Colonic mucosa (tissue), 4 donors: ENCODE data around the gene MAP2K5. TPM values are rescaled to one million over a fixed set of nuclear protein-coding genes. Genes with fewer than 3 reads are reported as not detected.

Experiments used
- DNase-seq: peaks from one replicate; pipeline ENCODE4 v3.0.0-alpha.2; 2020
- H3K27ac ChIP-seq: fragments of 200-600 bp; one replicate; pipeline ENCODE4 v1.8.0; 2021
- H3K27me3 ChIP-seq: fragments of 200-600 bp; one replicate; pipeline ENCODE4 v1.8.0; 2021
- H3K36me3 ChIP-seq: fragments of 200-600 bp; one replicate; pipeline ENCODE4 v1.8.0; 2021
- H3K4me1 ChIP-seq: fragments of 200-600 bp; one replicate; pipeline ENCODE4 v1.8.0; 2021; ENCODE audit warnings: mild to moderate bottlenecking
- H3K4me3 ChIP-seq: fragments of 200-600 bp; one replicate; pipeline ENCODE4 v1.8.0; 2021
- H3K9ac ChIP-seq, 2 donors: one replicate each; pipeline ENCODE4 v1.7.0; 2013; ENCODE audit warnings: control low read depth in 2 of 2, low read depth in 2 of 2, low read length in 2 of 2
- H3K9me3 ChIP-seq: fragments of 200-600 bp; one replicate; pipeline ENCODE4 v1.8.0; 2021
- CTCF ChIP-seq: fragments of 200-600 bp; IDR thresholded peaks from one replicate; pipeline ENCODE4 v1.8.0; 2022; ENCODE audit warnings: antibody characterized with exemption, mild to moderate bottlenecking
- intact Hi-C: fragments of 100-400 bp; cut with DNase I; formaldehyde crosslinking; loops from one replicate; pipeline ENCODE4 v1.14.1; 2022
- total RNA-seq, 2 donors: library from RNA; stranded (reverse); fragmentation: NEBNext Ultra II Directional in 1 of 2; extraction: Animal tissue kit (Norgen Biotek cat#: 25700) in 1 of 2; gene quantifications; one replicate each; pipeline ENCODE4 v1.2.1, GENCODE V29; 2021
- donor health status: healthy.
- donor health status: DM: no; HTN: no; CAD: no.
- donor health status: DM: no; HTN: no; CAD: no.

MAP2K5 gene
- total RNA-seq, 2 donors from 2014 or later: 19.1 to 20.2 TPM

GRCh38 chr15:67524235-67524634 is 18.3 kb upstream of the MAP2K5 start:
- Histone ChIP-seq H3K27ac (no peak overlapping the region), H3K9ac (no peak overlapping the region), H3K4me3 (no peak overlapping the region), H3K36me3 (no peaks in the 10 kb centered on the region), H3K4me1 (peaks cover 3% of the 10 kb centered on the region), H3K27me3 (no peaks in the 10 kb centered on the region), H3K9me3 (no peaks in the 10 kb centered on the region)
- TF ChIP-seq CTCF: no peak
- intact Hi-C loops: no loop called here
- no peak for DNase-seq

- Histone ChIP-seq H3K36me3 (no peaks in the 10 kb centered on the region), H3K9me3 (no peaks in the 10 kb centered on the region), H3K4me1 (no peaks in the 10 kb centered on the region), H3K27ac (no peak overlapping the region), H3K27me3 (no peaks in the 10 kb centered on the region), H3K4me3 (no peak overlapping the region), H3K9ac (no peak overlapping the region)
- DNase-seq: no peak
- intact Hi-C loops: no loop called here
- no peak for TF ChIP-seq CTCF
These were observed 14.0 kb upstream of the MAP2K5 start for GRCh38 chr15:67528513-67528912.

DNA sequence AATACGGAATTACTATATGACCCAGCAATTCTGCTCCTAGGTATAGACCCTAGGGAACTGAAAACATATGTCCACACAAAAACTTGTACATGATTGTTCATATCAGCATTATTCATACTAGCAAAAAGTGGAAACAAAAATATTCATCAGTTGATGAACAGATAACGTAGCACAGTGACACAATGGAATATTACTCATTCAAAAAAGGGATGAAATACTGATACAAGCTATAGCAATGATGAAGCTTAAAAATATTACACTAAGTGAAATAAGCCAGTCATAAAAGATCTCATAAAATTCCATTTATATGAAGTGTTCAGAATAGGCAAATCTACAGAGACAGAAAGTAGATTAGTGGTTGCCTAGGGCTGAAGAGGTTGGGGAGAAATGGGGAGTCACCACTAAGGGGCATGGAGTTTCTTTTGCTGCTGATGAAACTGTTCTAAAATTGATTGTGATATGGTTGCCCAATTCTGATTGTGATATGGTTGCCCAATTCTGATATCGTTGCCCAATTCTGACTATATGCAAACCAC is 11.1 kb upstream of the MAP2K5 start:
- Histone ChIP-seq H3K9me3 (no peaks in the 10 kb centered on the region), H3K4me3 (no peak overlapping the region), H3K27ac (no peak overlapping the region), H3K36me3 (no peaks in the 10 kb centered on the region), H3K9ac (no peak overlapping the region), H3K4me1 (no peaks in the 10 kb centered on the region), H3K27me3 (no peaks in the 10 kb centered on the region)
- TF ChIP-seq CTCF: no peak
- intact Hi-C loops: no loop called here
- no peak for DNase-seq

- no peak for DNase-seq
- Histone ChIP-seq H3K9me3 (no peaks in the 10 kb centered on the region), H3K36me3 (no peaks in the 10 kb centered on the region), H3K9ac (no peak overlapping the region), H3K4me3 (no peak overlapping the region), H3K27me3 (no peaks in the 10 kb centered on the region), H3K27ac (no peak overlapping the region), H3K4me1 (no peaks in the 10 kb centered on the region)
- intact Hi-C loops: no loop called here
- no peak for TF ChIP-seq CTCF
These were observed 8.6 kb upstream of the MAP2K5 start for GRCh38 chr15:67533873-67534272.

DNA sequence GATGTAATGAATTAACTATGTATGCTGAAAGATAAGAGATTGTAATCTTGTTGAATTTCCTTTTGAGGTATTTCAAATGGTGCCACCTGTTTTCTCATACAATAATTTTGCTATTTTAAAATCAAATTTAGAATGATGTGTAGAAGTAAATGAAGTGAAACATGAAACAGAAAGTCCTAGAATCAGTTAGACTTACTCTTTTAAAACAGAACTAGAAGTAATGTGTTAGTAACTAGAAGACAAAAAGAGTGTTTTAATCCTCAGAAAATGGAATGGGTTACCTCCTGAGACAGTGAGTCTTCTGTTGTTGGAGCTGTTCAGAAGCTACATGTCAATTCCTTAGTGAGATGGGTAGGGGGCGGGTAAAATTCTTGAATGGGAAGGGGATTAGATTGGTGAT is 8.1 kb upstream of the MAP2K5 start:
- Histone ChIP-seq H3K36me3 (no peaks in the 10 kb centered on the region), H3K9ac (no peak overlapping the region), H3K27me3 (no peaks in the 10 kb centered on the region), H3K27ac (no peak overlapping the region), H3K4me3 (no peak overlapping the region), H3K4me1 (no peaks in the 10 kb centered on the region), H3K9me3 (no peaks in the 10 kb centered on the region)
- DNase-seq: no peak
- TF ChIP-seq CTCF: no peak
- intact Hi-C loops: no loop called here
